Prostate gland (tissue), 2 donors: Measurements from ENCODE around the gene NTNG1. TPM values are rescaled to one million over a fixed set of nuclear protein-coding genes. Genes with fewer than 3 reads are reported as not detected.

Experiments
- DNase-seq: peaks from one replicate; pipeline ENCODE4 v3.0.0-alpha.2; 2019; ENCODE audit warnings: low spot score
- H3K27ac ChIP-seq, 2 donors: fragments of 200-600 bp; sonication (generic); 2 replicates each; pipeline ENCODE4 v1.5.1; 2017 to 2019
- H3K27me3 ChIP-seq: fragments of 200-600 bp; sonication (generic); replicated peaks from 2 replicates; pipeline ENCODE4 v1.5.1; 2019; ENCODE audit not compliant: insufficient read depth
- H3K36me3 ChIP-seq, 2 donors: fragments of 200-600 bp; sonication (generic); 1 replicate in 1 of 2; 2 replicates in 1 of 2; pipeline versions ENCODE4 v1.5.1 to v1.8.1; 2017 to 2019
- H3K4me1 ChIP-seq: fragments of 200-600 bp; sonication (generic); replicated peaks from 2 replicates; pipeline ENCODE4 v1.5.1; 2019
- H3K4me3 ChIP-seq, 2 donors: fragments of 200-600 bp; sonication (generic); 2 replicates each; pipeline ENCODE4 v1.5.1; 2017 to 2019
- H3K9me3 ChIP-seq: fragments of 200-600 bp; sonication (generic); 2 replicates; pipeline ENCODE4 v1.5.1; 2017
- CTCF ChIP-seq, 4 experiments: fragments of 200-600 bp in 2 of 4; fragments of 450-650 bp in 2 of 4; sonication (generic) in 2 of 4; IDR thresholded peaks; 1 replicate in 3 of 4; 2 replicates in 1 of 4; pipeline ENCODE4 v1.5.1; 2016 to 2019; ENCODE audit warnings: antibody characterized with exemption in 4 of 4, mild to moderate bottlenecking in 2 of 4, moderate library complexity in 2 of 4
- POLR2A ChIP-seq: fragments of 450-650 bp; IDR thresholded peaks from one replicate; pipeline ENCODE4 v1.6.1; 2016; ENCODE audit warnings: antibody characterized with exemption, mild to moderate bottlenecking
- POLR2AphosphoS5 ChIP-seq: sonication (generic); formaldehyde crosslinking; IDR thresholded peaks from one replicate; pipeline ENCODE4 v1.6.1; 2017; ENCODE audit warnings: antibody characterized with exemption
- WGBS: methylation state at CpG from one replicate; pipeline ENCODE4 v1.1.5; 2018; 5-methylcytosine and 5-hydroxymethylcytosine counted together
- intact Hi-C: fragments of 100-400 bp; cut with DNase I; formaldehyde crosslinking; loops from one replicate; pipeline ENCODE4 v1.14.2; 2022
- total RNA-seq, 2 donors: library from RNA; depleted of rRNA; stranded (reverse); fragments of >200 nt; gene quantifications; one replicate each; pipeline ENCODE4 v1.1.0, GENCODE V29; 2016

NTNG1 gene
- total RNA-seq, 2 donors from 2014 or later = 2.6 to 5.1 TPM

- Histone ChIP-seq H3K9me3 (no peaks in the 10 kb centered on the region), H3K27ac (no peak overlapping the region), H3K36me3 (no peaks in the 10 kb centered on the region), H3K27me3 (no peaks in the 10 kb centered on the region), H3K4me1 (no peaks in the 10 kb centered on the region), H3K4me3 (no peak overlapping the region)
- DNase-seq = no peak
- intact Hi-C loops = no loop called here
- 97% methylated on average over 4 of the region's 4 CpGs for WGBS
- TF ChIP-seq CTCF (IDR thresholded peaks at IDR 0.05) = no peak
- TF ChIP-seq POLR2A = no peak
- TF ChIP-seq POLR2AphosphoS5 = no peak
Observed at GRCh38 chr1:107401704-107402103, 260.9 kb downstream of the NTNG1 start.

GRCh38 chr1:107404756-107405155, 263.9 kb downstream of the NTNG1 start:
- 75% methylated on average over 1 of the region's 1 CpG for WGBS
- Histone ChIP-seq H3K9me3 (no peaks in the 10 kb centered on the region), H3K36me3 (no peaks in the 10 kb centered on the region), H3K4me3 (no peak overlapping the region), H3K27me3 (no peaks in the 10 kb centered on the region), H3K4me1 (no peaks in the 10 kb centered on the region), H3K27ac (no peak overlapping the region)
- DNase-seq = no peak
- TF ChIP-seq POLR2A (no peak), CTCF (IDR thresholded peaks at IDR 0.05) (no peak), POLR2AphosphoS5 (no peak)
- intact Hi-C loops = no loop called here

GRCh38 chr1:107405236-107405635, 264.4 kb downstream of the NTNG1 start:
- Histone ChIP-seq H3K4me1 (no peaks in the 10 kb centered on the region), H3K4me3 (no peak overlapping the region), H3K36me3 (no peaks in the 10 kb centered on the region), H3K27ac (no peak overlapping the region), H3K9me3 (no peaks in the 10 kb centered on the region), H3K27me3 (no peaks in the 10 kb centered on the region)
- intact Hi-C loops = no loop called here
- TF ChIP-seq POLR2AphosphoS5 (no peak), CTCF (IDR thresholded peaks at IDR 0.05) (no peak), POLR2A (no peak)
- WGBS = 68% methylated on average over 2 of the region's 2 CpGs
- DNase-seq = no peak

- Histone ChIP-seq H3K4me1 (no peaks in the 10 kb centered on the region), H3K27me3 (no peaks in the 10 kb centered on the region), H3K9me3 (no peaks in the 10 kb centered on the region), H3K27ac (no peak overlapping the region), H3K4me3 (no peak overlapping the region), H3K36me3 (no peaks in the 10 kb centered on the region)
- TF ChIP-seq POLR2A (no peak), CTCF (IDR thresholded peaks at IDR 0.05) (no peak), POLR2AphosphoS5 (no peak)
- WGBS = 94% methylated on average over 4 of the region's 4 CpGs
- intact Hi-C loops = no loop called here
- no peak for DNase-seq
Observed at GRCh38 chr1:107407011-107407410, 266.2 kb downstream of the NTNG1 start.

- no peaks in the 10 kb centered on the region for H3K4me1 ChIP-seq
- 85% methylated on average over 2 of the region's 2 CpGs for WGBS
- intact Hi-C loops = no loop called here
- TF ChIP-seq CTCF (IDR thresholded peaks at IDR 0.05) (no peak), POLR2AphosphoS5 (no peak)
- no peaks in the 10 kb centered on the region for H3K27me3 ChIP-seq
- no peak overlapping the region for H3K4me3 ChIP-seq
- H3K36me3 ChIP-seq = no peaks in the 10 kb centered on the region
- H3K27ac ChIP-seq = no peak overlapping the region
- H3K9me3 ChIP-seq = no peaks in the 10 kb centered on the region
- DNase-seq = no peak
Observed at GRCh38 chr1:107413546-107413945, 272.7 kb downstream of the NTNG1 start.
